Activated CD8-positive, alpha-beta memory T cell treated with anti-CD3 and anti-CD28 coated beads, Interleukin-2, amount 50 U/mL, for 1 hour (primary cell): ENCODE results near the gene ACER1.
"Not testable (repeated sequence)": the region's sequence is repeated elsewhere in the genome, so short reads cannot be mapped to it uniquely, and the experiment has no call there.

ENCODE experiments used
- DNase-seq: peaks from one replicate; pipeline ENCODE4 v3.0.0-alpha.2; 2020; ENCODE audit errors: extremely low read depth

The ACER1 gene

GRCh38 chr19:6333439-6333838, at the start of gene ACER1:
Gene ACER1 (minus strand): TSS chr19:6333612. CDS start chr19:6333551, 61 bp downstream.
- no peak for DNase-seq

GRCh38 chr19:6383188-6383587, 49.8 kb upstream of the ACER1 start:
- DNase-seq: no peak

- DNase-seq: no peak
These were observed 47.8 kb upstream of the ACER1 start for GRCh38 chr19:6381030-6381750.

GRCh38 chr19:6379744-6380143, 46.3 kb upstream of the ACER1 start:
- DNase-seq: no peak

GRCh38 chr19:6378486-6378885, 45.1 kb upstream of the ACER1 start:
- DNase-seq: no peak

- no peak for DNase-seq
These were observed 44.6 kb upstream of the ACER1 start for GRCh38 chr19:6378041-6378440.

GRCh38 chr19:6376512-6377190, 43.2 kb upstream of the ACER1 start:
- no peak for DNase-seq

GRCh38 chr19:6375411-6376010, 42.1 kb upstream of the ACER1 start, which contains the start of gene PSPN:
Gene PSPN (minus strand): TSS chr19:6375933. CDS start chr19:6375849, 84 bp downstream.
- DNase-seq: no peak

GRCh38 chr19:6374711-6375410, 41.4 kb upstream of the ACER1 start:
- no peak for DNase-seq

- DNase-seq: no peak
These were observed 40.8 kb upstream of the ACER1 start for GRCh38 chr19:6374161-6374709.

GRCh38 chr19:6373813-6374108, 40.3 kb upstream of the ACER1 start:
- no peak for DNase-seq

- DNase-seq: peak; percentile 94
These were observed 39.8 kb upstream of the ACER1 start for GRCh38 chr19:6373096-6373812.

- peak; percentile 98 for DNase-seq
These were observed 39.2 kb upstream of the ACER1 start, which contains the start of gene ALKBH7 for GRCh38 chr19:6372594-6373095. Gene ALKBH7 (plus strand): TSS chr19:6372794. CDS start chr19:6372821, 27 bp downstream.

- DNase-seq: no peak
These were observed 30.9 kb upstream of the ACER1 start for GRCh38 chr19:6364353-6364752.

GRCh38 chr19:6362351-6362801, 29.0 kb upstream of the ACER1 start:
- no peak for DNase-seq

GRCh38 chr19:6362027-6362350, 28.6 kb upstream of the ACER1 start:
- DNase-seq: no peak

- DNase-seq: not testable (repeated sequence)
These were observed 27.4 kb upstream of the ACER1 start for GRCh38 chr19:6360857-6361216.

GRCh38 chr19:6360445-6360844, 27.0 kb upstream of the ACER1 start:
- DNase-seq: not testable (repeated sequence)

- DNase-seq: no peak
These were observed 26.3 kb upstream of the ACER1 start for GRCh38 chr19:6359568-6360341.

- DNase-seq: no peak
These were observed 24.6 kb upstream of the ACER1 start for GRCh38 chr19:6358003-6358402.

GRCh38 chr19:6357174-6357573, 23.8 kb upstream of the ACER1 start:
- DNase-seq: no peak
